HG03571 (cell line): ENCODE results near the gene NSD1.
"Not testable (repeated sequence)": the region's sequence is repeated elsewhere in the genome, so short reads cannot be mapped to it uniquely, and the experiment has no call there.

Experiments used
- ATAC-seq: cut with Tn5 transposase; IDR thresholded peaks from one replicate; pipeline ENCODE4 v1.9.1; 2021; ENCODE audit not compliant: unreplicated experiment

Gene NSD1

DNA sequence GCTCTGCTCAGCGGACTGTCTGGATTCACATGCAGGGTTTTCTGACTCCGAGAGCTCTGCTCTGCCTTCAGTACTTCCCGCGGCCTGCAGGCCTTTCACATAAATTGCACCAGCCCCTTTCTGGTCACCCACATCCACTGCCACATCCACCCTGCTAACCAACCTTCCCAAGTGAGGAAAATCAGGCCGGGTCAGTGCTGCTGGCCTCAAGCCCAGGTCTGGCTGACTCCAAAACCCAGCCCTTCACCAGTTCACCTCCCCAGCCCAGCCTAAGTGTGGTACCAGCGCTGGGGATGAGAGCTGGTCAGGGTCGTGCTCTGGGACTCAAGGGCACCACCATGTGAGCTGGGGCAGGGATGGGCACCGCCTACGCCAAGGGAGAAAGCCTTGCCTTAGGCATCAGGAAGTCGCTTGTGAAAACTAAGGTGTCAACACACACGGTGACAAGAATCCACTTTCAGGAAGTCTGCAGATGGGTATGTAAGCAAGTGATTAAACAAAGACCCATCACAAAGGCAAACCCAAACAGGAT, 205.6 kb downstream of the NSD1 start:
- no peak for ATAC-seq

DNA sequence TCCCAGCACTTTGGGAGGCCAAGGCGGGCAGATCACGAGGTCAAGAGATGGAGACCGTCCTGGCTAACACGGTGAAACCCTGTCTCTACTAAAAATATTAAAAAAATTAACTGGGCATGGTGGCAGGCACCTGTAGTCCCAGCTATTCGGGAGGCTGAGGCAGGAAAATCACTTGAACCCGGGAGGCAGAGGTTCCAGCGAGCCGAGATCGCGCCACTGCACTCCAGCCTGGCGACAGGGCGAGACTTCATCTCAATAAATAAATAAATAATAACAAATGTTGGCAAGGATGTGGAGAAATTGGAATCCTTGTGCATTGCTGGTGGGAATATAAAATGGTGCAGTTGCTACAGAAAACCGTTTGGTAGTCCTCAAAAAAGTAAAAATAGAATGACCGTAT, 209.4 kb downstream of the NSD1 start:
- ATAC-seq: not testable (repeated sequence)

DNA sequence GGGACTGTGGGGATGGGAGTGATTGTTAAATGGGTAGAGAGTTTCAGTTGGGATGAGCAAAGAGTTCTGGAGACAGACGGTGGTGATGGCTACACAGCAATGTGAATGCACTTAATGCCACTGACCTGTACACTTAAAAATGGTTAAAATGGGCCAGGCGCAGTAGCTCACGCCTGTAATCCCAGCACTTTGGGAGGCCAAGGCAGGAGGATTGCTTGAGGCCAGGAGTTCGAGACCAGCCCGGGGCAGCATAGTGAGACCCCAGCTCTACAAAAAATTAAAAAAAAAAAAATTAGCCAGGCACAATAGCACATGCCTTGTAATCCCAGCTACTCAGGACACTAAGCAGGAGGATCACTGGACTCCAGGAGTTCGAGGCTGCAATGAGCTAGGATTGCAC, 210.2 kb downstream of the NSD1 start:
- no peak for ATAC-seq

DNA sequence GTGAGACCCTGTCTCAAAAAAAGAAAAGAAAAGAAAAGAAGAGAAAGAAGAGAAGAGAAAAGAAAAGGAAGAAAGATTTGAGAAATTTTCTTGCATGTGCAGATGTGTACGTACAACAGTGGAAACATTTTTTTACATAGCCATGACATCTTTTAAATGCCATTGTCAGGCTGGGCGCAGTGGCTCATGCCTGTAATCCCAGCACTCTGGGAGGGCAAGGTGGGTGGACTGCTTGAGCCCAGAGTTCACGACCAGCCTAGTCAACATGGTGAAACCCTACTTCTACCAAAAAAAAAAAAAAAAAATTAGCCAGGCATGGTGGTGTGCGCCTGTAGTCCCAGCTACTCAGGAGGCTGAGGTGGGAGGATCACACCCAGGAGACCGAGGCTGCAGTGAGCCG, 211.3 kb downstream of the NSD1 start:
- ATAC-seq: no peak

DNA sequence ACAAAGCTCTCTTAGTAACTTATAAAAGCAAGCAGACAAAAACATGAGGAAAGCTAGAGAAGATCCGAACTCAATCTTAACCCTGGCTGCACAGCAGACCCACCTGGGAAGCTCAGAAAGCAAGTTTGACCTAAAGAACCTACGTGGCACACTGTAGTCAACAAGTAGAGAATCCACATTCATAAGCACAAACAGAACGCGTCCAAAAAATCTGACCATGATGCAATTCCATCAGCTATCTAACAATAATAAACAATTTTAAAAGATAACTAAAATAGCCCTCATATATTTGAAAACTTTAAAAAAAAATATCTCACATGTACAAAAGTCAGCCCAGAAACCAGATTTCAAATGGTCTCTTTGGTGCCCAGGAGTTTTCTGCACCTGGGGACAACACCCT, 213.2 kb downstream of the NSD1 start:
- ATAC-seq: no peak

DNA sequence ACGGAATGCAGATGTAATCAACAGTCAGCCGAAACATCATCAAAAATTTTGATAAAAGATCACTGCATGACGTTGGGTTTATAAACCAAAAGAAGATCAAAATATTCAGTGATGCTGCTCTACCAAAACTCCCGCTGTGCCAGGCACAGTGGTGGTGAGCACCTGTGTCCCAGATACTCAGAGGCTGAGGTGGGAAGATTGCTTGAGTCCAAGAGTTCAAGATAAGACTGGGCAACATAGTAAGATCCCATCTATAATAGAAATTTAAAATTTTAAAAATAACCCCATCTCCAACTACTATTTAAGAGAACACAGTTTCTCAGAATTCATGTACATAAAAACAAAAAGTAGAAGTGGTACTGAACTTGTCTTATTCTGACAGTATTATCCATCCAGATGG, 214.1 kb downstream of the NSD1 start:
- ATAC-seq: no peak

DNA sequence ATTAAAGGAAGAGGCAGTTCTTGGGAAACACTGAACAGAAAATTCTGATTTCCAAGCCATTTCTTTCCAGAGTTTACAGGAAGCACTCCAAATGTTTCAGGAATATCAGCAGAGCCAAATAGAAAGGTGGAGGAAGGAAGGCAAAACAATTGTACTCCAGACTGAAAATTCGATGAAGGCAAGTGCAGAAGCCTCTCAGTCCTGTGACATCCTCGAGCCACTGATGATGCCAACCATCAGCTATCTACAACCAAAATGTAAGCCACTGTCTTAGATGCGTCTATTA, 215.7 kb downstream of the NSD1 start:
- no peak for ATAC-seq

DNA sequence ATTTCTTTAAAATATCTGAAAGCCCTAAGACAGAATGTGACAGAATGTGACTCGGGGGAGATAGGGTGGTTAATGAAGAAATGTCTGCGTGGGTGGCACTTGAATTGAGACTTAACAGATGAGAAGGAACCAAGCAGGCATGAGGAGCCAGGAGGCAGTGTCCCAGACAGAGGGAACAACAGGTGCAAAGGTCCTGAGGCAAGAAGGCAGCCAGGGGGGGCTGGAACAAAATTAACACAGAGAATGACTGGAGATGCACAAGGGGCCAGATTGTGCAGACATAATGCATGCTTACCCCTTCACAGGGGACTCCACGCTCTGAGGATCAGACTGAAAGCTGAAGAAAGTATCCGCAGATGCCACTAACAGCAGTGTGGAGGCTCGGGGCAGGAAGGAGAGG, 216.2 kb downstream of the NSD1 start:
- ATAC-seq: no peak
